HEK293 (cell line): ENCODE results near the gene ATP11C.

Experiments used
- AEBP2 ChIP-seq: fragments of 450-650 bp; formaldehyde crosslinking; IDR thresholded peaks from 2 replicates; pipeline ENCODE4 v1.5.1; 2016; ENCODE audit warnings: missing biosample characterization, missing genetic modification characterization, borderline replicate concordance
- GFI1B ChIP-seq: fragments of 450-650 bp; formaldehyde crosslinking; IDR thresholded peaks from 2 replicates; pipeline ENCODE4 v1.5.1; 2016; ENCODE audit warnings: missing biosample characterization, missing genetic modification characterization
- INSM2 ChIP-seq: fragments of 450-650 bp; formaldehyde crosslinking; IDR thresholded peaks from 2 replicates; pipeline ENCODE4 v1.5.1; 2016; ENCODE audit warnings: missing biosample characterization, missing genetic modification characterization
- KLF9 ChIP-seq: fragments of 450-650 bp; formaldehyde crosslinking; IDR thresholded peaks from 2 replicates; pipeline ENCODE4 v1.5.1; 2016; ENCODE audit warnings: missing biosample characterization, missing genetic modification characterization, low read depth
- SALL2 ChIP-seq: fragments of 450-650 bp; formaldehyde crosslinking; IDR thresholded peaks from 2 replicates; pipeline ENCODE4 v1.5.0; 2017; ENCODE audit warnings: missing biosample characterization, mild to moderate bottlenecking, missing genetic modification characterization, borderline replicate concordance
- WT1 ChIP-seq: fragments of 450-650 bp; formaldehyde crosslinking; IDR thresholded peaks from 2 replicates; pipeline ENCODE4 v1.5.1; 2016; ENCODE audit warnings: missing biosample characterization, missing genetic modification characterization
- YY1 ChIP-seq: fragments of 450-650 bp; formaldehyde crosslinking; IDR thresholded peaks from 2 replicates; pipeline ENCODE4 v1.5.1; 2018; ENCODE audit warnings: missing biosample characterization, missing genetic modification characterization
- ZBTB1 ChIP-seq: fragments of 450-650 bp; formaldehyde crosslinking; IDR thresholded peaks from 2 replicates; pipeline ENCODE4 v1.5.1; 2016; ENCODE audit warnings: missing biosample characterization, missing genetic modification characterization
- ZEB2 ChIP-seq: fragments of 450-650 bp; formaldehyde crosslinking; IDR thresholded peaks from 2 replicates; pipeline ENCODE4 v1.5.1; 2016; ENCODE audit warnings: missing biosample characterization, missing genetic modification characterization
- ZFP3 ChIP-seq: fragments of 450-650 bp; formaldehyde crosslinking; IDR thresholded peaks from 2 replicates; pipeline ENCODE4 v1.5.1; 2016; ENCODE audit warnings: low read depth, missing biosample characterization, missing genetic modification characterization
- ZNF169 ChIP-seq: fragments of 450-650 bp; formaldehyde crosslinking; IDR thresholded peaks from 2 replicates; pipeline ENCODE4 v1.5.1; 2016; ENCODE audit warnings: missing biosample characterization, missing genetic modification characterization
- ZNF184 ChIP-seq: fragments of 450-650 bp; IDR thresholded peaks from 2 replicates; pipeline ENCODE4 v1.5.1; 2018; ENCODE audit warnings: missing biosample characterization, mild to moderate bottlenecking, missing genetic modification characterization
- ZNF19 ChIP-seq: fragments of 450-650 bp; formaldehyde crosslinking; IDR thresholded peaks from 2 replicates; pipeline ENCODE4; 2016; ENCODE audit warnings: missing biosample characterization, missing genetic modification characterization, low read depth
- ZNF2 ChIP-seq: fragments of 450-650 bp; formaldehyde crosslinking; IDR thresholded peaks from 2 replicates; pipeline ENCODE4 v1.5.1; 2016; ENCODE audit warnings: missing biosample characterization, missing genetic modification characterization
- ZNF214 ChIP-seq: fragments of 450-650 bp; formaldehyde crosslinking; IDR thresholded peaks from 2 replicates; pipeline ENCODE4 v1.5.1; 2017; ENCODE audit warnings: missing biosample characterization, mild to moderate bottlenecking, missing genetic modification characterization, borderline replicate concordance
- ZNF248 ChIP-seq: fragments of 450-650 bp; formaldehyde crosslinking; IDR thresholded peaks from 2 replicates; pipeline ENCODE4 v1.5.1; 2017; ENCODE audit warnings: missing biosample characterization, missing genetic modification characterization
- ZNF292 ChIP-seq: fragments of 450-650 bp; formaldehyde crosslinking; IDR thresholded peaks from 2 replicates; pipeline ENCODE4 v1.5.1; 2016; ENCODE audit warnings: low read depth, missing biosample characterization, missing genetic modification characterization, borderline replicate concordance
- ZNF341 ChIP-seq: fragments of 450-650 bp; formaldehyde crosslinking; IDR thresholded peaks from 2 replicates; pipeline ENCODE4; 2016; ENCODE audit warnings: low read depth, missing biosample characterization, missing genetic modification characterization
- ZNF394 ChIP-seq: fragments of 450-650 bp; formaldehyde crosslinking; IDR thresholded peaks from 2 replicates; pipeline ENCODE4 v1.5.1; 2016; ENCODE audit warnings: missing biosample characterization, missing genetic modification characterization, mild to moderate bottlenecking, moderate library complexity, borderline replicate concordance
- ZNF473 ChIP-seq: fragments of 450-650 bp; formaldehyde crosslinking; IDR thresholded peaks from 2 replicates; pipeline ENCODE4 v1.5.1; 2017; ENCODE audit warnings: missing biosample characterization, missing genetic modification characterization
- ZNF501 ChIP-seq: fragments of 450-650 bp; formaldehyde crosslinking; IDR thresholded peaks from 2 replicates; pipeline ENCODE4 v1.5.1; 2016; ENCODE audit warnings: missing biosample characterization, missing genetic modification characterization
- ZNF549 ChIP-seq: fragments of 450-650 bp; IDR thresholded peaks from 2 replicates; pipeline ENCODE4 v1.5.1; 2018; ENCODE audit warnings: missing biosample characterization, missing genetic modification characterization, mild to moderate bottlenecking, inconsistent platforms, moderate library complexity
- ZNF571 ChIP-seq: fragments of 450-650 bp; formaldehyde crosslinking; IDR thresholded peaks from 2 replicates; pipeline ENCODE4 v1.5.0; 2017; ENCODE audit warnings: missing biosample characterization, missing genetic modification characterization
- ZNF707 ChIP-seq: fragments of 450-650 bp; formaldehyde crosslinking; IDR thresholded peaks from 2 replicates; pipeline ENCODE4 v1.5.1; 2016; ENCODE audit warnings: missing biosample characterization, missing genetic modification characterization
- ZNF747 ChIP-seq: fragments of 450-650 bp; formaldehyde crosslinking; IDR thresholded peaks from 2 replicates; pipeline ENCODE4 v1.5.1; 2016; ENCODE audit warnings: missing biosample characterization, missing genetic modification characterization
- ZNF791 ChIP-seq: fragments of 450-650 bp; formaldehyde crosslinking; IDR thresholded peaks from 2 replicates; pipeline ENCODE4 v1.5.1; 2016; ENCODE audit warnings: missing biosample characterization, missing genetic modification characterization
- TF ChIP-seq, protein P1 (sequence below): fragments of 450-650 bp; formaldehyde crosslinking; conservative IDR thresholded peaks from 2 replicates; pipeline ENCODE4 v1.5.1; 2016; ENCODE audit warnings: low read depth, missing biosample characterization, missing genetic modification characterization
- TF ChIP-seq, protein P2 (sequence below): fragments of 450-650 bp; formaldehyde crosslinking; IDR thresholded peaks from 2 replicates; pipeline ENCODE4 v1.5.1; 2016; ENCODE audit warnings: missing biosample characterization, missing genetic modification characterization

Gene ATP11C

DNA sequence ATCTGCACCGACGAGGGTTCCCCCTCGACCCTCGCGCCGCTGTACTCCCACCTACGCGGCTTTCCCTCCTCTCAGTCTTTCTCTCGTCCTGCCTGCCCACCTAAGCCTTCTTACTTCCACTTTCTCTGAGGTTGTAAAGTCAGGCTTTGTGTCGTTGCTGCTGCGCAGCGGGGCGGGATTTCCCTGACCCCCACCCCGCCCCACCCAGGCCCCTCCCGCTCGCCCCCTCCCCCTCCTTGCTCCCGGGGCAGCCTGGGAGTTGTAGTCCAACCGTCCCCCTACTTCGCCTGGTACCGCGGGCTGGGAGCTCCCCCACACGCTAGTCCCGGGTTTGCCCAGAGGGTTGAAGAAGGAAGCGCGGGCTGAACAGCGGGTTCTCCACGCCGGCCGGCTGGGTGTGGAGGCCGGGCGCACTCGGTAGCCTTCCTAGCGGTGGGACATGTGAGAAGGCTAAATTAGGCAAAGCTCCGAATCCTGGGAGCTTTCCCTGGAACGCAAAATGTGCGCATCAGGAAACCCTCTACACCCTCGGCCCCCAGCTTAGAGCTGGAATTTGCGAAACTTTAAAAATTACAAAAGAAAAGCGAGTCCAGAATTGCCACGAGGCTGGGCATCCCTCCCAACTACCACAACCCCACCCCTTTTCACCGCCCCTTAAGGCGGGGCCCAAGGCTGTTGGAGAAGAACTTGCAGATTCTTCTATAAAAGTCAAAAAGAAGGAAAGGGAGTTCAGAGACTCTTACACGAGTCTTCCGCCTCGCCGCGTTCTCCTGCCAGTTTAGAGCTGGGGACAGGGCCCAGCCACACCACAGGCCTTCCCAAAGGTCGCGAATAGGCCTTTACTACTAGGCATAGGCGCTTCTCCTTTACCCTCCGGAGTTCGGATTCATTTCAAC is at the start of gene ATP11C (continued):
- no peak for TF ChIP-seq AEBP2 (tag by site-specific recombination)
- TF ChIP-seq ZNF184 (tag by site-specific recombination): no peak
- no peak for TF ChIP-seq ZNF747 (tag by site-specific recombination)
- no peak for TF ChIP-seq ZNF571
- TF ChIP-seq ZNF292 (tag by site-specific recombination): no peak
- TF ChIP-seq, protein P1, sequence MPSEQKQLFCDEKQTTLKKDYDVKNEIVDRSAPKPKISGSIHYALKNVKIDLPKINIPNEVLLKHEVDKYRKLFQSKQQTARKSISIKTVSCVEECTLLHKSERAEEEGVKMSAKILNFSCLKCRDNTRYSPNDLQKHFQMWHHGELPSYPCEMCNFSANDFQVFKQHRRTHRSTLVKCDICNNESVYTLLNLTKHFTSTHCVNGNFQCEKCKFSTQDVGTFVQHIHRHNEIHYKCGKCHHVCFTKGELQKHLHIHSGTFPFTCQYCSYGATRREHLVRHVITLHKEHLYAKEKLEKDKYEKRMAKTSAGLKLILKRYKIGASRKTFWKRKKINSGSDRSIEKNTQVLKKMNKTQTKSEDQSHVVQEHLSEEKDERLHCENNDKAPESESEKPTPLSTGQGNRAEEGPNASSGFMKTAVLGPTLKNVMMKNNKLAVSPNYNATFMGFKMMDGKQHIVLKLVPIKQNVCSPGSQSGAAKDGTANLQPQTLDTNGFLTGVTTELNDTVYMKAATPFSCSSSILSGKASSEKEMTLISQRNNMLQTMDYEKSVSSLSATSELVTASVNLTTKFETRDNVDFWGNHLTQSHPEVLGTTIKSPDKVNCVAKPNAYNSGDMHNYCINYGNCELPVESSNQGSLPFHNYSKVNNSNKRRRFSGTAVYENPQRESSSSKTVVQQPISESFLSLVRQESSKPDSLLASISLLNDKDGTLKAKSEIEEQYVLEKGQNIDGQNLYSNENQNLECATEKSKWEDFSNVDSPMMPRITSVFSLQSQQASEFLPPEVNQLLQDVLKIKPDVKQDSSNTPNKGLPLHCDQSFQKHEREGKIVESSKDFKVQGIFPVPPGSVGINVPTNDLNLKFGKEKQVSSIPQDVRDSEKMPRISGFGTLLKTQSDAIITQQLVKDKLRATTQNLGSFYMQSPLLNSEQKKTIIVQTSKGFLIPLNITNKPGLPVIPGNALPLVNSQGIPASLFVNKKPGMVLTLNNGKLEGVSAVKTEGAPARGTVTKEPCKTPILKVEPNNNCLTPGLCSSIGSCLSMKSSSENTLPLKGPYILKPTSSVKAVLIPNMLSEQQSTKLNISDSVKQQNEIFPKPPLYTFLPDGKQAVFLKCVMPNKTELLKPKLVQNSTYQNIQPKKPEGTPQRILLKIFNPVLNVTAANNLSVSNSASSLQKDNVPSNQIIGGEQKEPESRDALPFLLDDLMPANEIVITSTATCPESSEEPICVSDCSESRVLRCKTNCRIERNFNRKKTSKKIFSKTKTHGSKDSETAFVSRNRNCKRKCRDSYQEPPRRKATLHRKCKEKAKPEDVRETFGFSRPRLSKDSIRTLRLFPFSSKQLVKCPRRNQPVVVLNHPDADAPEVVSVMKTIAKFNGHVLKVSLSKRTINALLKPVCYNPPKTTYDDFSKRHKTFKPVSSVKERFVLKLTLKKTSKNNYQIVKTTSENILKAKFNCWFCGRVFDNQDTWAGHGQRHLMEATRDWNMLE (tag by site-specific recombination): no peak
- no peak for TF ChIP-seq ZNF549
- TF ChIP-seq INSM2: no peak
- no peak for TF ChIP-seq ZNF169 (tag by site-specific recombination)
- TF ChIP-seq KLF9 (tag by site-specific recombination): peak; percentile 12; the same call in 1 of the 2 replicates
- no peak for TF ChIP-seq ZNF473
- TF ChIP-seq YY1: no peak
- no peak for TF ChIP-seq ZNF19 (tag by site-specific recombination)
- TF ChIP-seq, protein P2, sequence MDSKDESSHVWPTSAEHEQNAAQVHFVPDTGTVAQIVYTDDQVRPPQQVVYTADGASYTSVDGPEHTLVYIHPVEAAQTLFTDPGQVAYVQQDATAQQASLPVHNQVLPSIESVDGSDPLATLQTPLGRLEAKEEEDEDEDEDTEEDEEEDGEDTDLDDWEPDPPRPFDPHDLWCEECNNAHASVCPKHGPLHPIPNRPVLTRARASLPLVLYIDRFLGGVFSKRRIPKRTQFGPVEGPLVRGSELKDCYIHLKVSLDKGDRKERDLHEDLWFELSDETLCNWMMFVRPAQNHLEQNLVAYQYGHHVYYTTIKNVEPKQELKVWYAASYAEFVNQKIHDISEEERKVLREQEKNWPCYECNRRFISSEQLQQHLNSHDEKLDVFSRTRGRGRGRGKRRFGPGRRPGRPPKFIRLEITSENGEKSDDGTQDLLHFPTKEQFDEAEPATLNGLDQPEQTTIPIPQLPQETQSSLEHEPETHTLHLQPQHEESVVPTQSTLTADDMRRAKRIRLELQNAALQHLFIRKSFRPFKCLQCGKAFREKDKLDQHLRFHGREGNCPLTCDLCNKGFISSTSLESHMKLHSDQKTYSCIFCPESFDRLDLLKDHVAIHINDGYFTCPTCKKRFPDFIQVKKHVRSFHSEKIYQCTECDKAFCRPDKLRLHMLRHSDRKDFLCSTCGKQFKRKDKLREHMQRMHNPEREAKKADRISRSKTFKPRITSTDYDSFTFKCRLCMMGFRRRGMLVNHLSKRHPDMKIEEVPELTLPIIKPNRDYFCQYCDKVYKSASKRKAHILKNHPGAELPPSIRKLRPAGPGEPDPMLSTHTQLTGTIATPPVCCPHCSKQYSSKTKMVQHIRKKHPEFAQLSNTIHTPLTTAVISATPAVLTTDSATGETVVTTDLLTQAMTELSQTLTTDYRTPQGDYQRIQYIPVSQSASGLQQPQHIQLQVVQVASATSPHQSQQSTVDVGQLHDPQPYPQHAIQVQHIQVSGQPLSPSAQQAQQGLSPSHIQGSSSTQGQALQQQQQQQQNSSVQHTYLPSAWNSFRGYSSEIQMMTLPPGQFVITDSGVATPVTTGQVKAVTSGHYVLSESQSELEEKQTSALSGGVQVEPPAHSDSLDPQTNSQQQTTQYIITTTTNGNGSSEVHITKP (tag by site-specific recombination): peak; percentile 52; the same call in 1 of the 2 replicates
- no peak for TF ChIP-seq ZBTB1 (tag by site-specific recombination)
- no peak for TF ChIP-seq WT1 (tag by site-specific recombination)
- TF ChIP-seq ZFP3 (tag by site-specific recombination): no peak
- no peak for TF ChIP-seq ZNF707 (tag by site-specific recombination)
- no peak for TF ChIP-seq ZNF2 (tag by site-specific recombination)
- TF ChIP-seq ZNF248 (tag by site-specific recombination): no peak
- TF ChIP-seq GFI1B: no peak
- no peak for TF ChIP-seq ZNF791 (tag by site-specific recombination)
- peak; percentile 97 for TF ChIP-seq ZNF341 (tag by site-specific recombination)
- no peak for TF ChIP-seq SALL2 (tag by site-specific recombination)
- TF ChIP-seq ZNF501 (tag by site-specific recombination): no peak
- TF ChIP-seq ZEB2 (tag by site-specific recombination): peak; percentile 57; the same call in 1 of the 2 replicates
- TF ChIP-seq ZNF394 (tag by site-specific recombination): no peak
- no peak for TF ChIP-seq ZNF214 (tag by site-specific recombination)
